Hematopoietic multipotent progenitor cell treated with erythropoietin and hydrocortisone succinate and interleukin-3 and kit ligand, for 6 days (in vitro differentiated cells): ENCODE measurements around the gene TEPSIN.

Experiments
- DNase-seq: peaks from one replicate; pipeline ENCODE4 v3.0.0-alpha.2; 2015

The TEPSIN gene, protein sequence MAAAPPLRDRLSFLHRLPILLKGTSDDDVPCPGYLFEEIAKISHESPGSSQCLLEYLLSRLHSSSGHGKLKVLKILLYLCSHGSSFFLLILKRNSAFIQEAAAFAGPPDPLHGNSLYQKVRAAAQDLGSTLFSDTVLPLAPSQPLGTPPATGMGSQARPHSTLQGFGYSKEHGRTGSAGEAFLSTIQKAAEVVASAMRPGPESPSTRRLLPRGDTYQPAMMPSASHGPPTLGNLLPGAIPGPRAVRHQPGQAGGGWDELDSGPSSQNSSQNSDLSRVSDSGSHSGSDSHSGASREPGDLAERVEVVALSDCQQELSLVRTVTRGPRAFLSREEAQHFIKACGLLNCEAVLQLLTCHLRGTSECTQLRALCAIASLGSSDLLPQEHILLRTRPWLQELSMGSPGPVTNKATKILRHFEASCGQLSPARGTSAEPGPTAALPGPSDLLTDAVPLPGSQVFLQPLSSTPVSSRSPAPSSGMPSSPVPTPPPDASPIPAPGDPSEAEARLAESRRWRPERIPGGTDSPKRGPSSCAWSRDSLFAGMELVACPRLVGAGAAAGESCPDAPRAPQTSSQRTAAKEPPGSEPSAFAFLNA

DNA sequence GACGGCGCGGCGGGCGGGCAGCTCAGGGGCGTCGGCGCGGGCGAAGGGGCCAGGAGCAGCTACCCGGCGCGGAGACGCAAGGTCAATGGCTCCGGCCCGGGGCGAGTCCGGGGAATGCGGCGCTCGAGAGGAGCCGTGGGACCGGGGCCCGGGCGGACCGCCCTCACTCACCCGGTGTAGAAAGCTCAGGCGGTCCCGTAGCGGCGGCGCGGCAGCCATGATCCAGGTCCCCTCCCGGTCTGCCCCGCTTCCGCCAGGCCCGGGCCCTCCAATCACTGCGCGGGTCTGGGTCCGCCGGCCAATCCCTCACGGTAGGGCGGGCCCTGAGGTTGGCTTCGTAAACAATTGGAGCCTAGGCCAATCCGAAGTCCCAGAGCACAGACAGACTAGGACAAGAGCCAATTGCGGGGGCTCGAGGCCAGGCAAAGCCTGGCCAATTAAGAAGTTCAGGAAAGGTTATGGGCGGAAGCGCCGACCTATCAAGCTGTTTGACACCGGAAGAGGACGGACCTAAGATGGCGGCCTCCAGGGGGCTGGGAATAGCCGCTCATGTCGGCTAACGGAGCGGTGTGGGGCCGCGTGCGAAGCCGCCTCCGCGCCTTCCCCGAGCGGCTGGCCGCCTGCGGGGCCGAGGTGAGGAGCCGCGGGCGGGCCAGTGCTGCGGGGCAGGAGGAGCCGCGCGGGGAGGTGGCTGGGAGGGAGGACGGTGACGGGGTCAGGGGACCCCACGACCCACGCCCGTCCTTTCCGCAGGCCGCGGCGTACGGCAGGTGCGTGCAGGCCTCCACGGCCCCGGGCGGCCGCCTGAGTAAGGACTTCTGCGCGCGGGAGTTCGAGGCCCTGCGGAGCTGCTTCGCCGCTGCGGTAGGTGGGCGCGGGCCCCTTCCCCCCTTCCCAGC is at the start of gene TEPSIN, which contains the start of gene NDUFAF8:
TEPSIN (minus strand) TSS at position 241 of the 899 bp plus-strand sequence; CDS start at position 219, 22 bp downstream.
NDUFAF8 (plus strand) TSS at position 504 of the 899 bp plus-strand sequence; CDS start at position 550, 46 bp downstream.
- DNase-seq, result peak; percentile 100

DNA sequence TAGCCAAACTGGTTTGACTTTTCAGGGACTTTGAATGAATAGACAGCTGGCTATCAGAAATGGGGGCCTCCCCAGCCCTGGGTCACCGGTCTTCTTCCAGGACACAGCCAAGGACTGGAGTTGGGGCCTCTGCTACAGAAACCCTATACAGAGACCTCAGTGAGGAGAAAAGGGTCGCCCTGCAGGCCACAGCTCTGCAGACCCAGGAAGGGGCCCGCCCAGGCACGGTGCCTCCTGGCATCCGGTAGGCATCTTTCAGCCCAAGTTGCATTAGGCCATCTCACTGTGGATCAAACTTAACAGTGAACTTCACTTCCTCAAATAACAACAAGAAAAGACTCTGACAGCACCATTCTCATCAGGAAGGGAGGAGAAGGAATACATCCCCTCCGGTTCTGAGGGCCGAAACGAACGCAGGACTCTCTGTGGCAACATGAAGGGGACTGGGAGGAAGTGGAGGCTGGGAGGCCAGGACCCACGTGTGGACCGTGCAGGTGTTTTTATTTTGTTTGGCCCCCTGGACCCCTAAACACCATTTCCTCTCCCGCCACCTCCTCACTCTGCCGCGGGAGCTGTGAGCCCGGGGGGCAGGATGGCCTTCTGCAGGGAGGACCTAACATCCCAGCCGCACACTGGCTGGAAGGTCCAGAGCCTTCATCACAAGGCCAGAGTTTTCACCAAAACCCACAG is 49.0 kb upstream of the TEPSIN start:
- DNase-seq, result no peak

DNA sequence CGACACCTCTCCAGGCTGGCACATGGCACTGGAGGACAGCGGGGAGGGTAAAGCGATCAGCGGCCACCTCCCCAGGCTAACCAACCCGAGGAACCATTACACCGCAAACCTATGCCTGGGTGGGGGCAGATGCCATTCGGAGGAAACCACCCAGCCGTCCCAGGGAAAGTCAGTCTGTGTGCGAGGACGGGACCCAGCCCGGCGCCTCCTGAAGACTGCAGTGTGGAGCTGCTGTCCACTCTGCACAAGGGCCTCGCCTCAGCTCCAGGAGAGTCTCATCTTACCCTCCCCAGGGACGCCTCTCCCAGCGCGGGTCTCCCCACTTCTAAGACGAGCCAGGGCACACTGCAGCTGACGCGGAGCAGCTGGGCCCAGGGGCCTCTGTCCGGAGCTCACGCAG is 48.3 kb upstream of the TEPSIN start:
- no peak for DNase-seq

DNA sequence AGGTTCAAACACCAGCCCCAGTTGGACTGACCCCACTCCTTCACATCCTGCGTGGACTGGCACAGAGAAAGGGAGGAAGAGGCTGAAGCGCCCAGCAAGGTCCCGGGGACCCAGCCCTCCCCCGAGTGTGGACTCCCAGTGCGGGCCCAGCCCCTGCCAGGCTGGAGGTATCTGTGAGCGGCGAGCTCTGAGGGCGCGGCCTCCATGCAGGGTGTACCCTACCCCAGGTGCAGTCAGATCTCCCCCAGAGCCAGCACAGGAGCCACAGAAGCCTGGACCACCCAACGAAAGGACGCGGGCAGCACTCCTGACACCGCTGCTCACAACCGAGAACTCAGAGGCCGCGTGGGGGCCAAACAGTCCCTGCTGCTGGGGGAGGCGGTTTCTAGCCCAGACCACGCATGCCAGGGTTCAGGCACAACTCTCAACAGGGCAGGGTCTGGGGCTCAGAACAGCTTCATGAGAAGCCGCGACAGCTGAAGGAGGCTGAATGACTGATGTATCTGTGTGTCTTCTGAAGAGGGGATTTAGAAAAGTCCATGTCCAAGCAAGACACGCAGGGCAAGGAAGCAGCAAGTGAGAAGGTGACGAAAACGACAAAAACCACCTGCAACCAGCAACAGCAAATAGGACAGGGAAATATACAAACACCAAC is 47.8 kb upstream of the TEPSIN start:
- DNase-seq, result no peak

DNA sequence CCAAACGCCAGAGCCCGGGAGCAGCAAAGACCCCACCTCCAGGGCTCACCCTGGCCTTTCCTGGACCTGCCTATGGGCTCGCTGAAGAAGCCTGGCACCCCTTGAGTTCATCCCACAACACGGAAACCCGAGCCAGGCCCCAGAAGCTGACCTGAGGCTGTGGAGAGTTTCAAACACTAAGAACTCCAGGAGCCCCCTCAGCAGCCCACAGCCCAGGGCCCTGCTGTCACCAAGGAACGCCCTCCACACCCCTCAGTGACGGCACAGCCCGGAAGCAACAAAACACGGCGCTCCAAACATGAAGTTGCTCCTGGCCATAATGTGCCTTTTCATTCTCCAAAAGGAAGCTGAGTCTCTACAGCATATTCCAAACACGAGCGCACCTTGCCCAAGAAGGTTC is 47.0 kb upstream of the TEPSIN start:
- no peak for DNase-seq

DNA sequence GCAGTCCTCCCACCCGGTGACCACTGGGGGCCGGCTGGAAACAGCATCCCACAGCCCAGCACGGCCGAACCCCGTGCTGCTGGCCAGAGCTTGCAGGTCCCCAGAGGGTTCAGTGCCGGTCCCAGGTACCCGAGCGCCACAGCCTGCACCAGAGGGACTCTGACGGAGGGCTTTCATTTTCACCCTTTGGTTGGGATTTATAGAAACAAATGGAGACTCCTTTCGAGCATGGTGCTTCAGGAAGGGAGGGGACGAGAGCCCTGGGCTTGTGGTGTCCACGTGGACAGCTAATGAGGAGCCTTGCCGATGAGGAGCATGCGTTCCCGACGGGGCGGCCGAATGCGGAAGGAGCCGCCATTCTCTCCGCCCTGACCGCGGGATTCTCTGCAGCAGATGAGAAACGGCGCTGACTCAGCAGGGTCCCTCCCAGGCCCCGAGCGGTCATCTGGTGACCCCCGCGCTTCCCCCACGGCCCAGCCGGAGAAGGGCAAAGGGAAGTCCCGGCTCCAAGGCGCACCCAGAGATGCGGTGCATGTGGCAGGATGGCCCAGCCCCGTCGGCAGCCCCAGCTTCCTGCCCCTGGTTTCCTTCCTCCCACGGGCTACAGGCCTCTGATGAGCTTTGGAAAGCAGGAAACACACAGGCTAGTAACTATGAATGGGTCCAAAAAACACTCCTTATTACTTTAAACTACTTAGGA is 46.5 kb upstream of the TEPSIN start:
- DNase-seq, result peak; percentile 74

DNA sequence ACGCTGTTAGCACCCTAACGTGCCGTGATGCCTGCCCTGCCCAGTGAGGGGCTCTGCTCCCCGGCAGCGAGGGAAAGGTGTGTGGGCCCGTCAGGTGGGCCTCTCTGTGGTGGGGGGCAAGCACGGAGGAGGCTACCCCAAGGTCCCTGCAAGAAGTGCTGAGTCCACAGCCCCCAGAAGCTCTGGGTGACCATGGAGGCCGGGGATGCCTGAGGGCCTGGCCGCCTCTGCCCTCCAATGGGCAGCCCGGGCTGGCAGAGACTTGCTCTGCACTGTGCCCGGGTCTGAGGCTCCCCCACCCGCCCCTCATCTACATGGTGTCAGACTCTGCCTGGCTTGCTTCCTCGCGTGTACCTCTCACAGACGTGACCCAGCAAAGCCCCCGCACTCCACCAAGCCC is 44.0 kb upstream of the TEPSIN start:
- DNase-seq, result no peak

DNA sequence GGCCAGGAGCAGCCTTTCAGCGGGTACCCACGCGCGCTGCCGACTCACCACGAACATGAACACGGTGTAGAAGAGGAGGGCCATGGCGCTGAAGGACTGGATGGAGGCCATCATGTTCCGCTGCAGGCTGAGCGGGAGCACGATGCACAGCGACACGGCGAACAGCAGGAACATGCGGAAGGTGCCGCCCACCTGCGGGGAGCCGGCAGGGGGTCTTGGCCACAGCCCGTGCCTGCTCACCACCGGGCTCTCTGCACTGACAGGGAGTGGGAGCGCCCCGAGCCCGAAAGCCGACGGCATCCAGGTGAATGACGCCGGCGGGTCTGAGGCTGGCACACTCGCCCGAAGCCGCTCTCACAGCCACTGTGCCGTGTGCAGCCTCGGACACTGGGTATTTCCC is 43.3 kb upstream of the TEPSIN start:
- no peak for DNase-seq

DNA sequence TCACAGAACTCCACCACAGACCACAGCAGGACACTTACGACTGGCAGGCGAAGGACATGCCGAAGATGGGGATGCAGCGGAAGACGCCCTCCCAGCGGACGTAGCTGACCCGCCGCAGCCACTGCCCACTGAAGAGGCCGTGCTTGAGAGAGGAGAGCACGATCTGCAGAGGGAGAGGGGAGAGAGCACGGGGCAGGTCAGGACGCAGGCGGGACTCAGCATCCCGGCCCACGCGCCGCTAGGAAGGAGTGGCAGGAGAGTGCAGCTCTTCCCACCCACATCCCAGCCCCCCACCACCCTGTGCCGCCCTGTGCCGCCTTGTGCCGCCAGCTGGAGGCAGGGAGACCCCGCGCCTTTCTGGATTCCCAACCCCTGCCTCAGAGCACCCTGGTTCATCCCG is 41.7 kb upstream of the TEPSIN start:
- DNase-seq, result no peak

DNA sequence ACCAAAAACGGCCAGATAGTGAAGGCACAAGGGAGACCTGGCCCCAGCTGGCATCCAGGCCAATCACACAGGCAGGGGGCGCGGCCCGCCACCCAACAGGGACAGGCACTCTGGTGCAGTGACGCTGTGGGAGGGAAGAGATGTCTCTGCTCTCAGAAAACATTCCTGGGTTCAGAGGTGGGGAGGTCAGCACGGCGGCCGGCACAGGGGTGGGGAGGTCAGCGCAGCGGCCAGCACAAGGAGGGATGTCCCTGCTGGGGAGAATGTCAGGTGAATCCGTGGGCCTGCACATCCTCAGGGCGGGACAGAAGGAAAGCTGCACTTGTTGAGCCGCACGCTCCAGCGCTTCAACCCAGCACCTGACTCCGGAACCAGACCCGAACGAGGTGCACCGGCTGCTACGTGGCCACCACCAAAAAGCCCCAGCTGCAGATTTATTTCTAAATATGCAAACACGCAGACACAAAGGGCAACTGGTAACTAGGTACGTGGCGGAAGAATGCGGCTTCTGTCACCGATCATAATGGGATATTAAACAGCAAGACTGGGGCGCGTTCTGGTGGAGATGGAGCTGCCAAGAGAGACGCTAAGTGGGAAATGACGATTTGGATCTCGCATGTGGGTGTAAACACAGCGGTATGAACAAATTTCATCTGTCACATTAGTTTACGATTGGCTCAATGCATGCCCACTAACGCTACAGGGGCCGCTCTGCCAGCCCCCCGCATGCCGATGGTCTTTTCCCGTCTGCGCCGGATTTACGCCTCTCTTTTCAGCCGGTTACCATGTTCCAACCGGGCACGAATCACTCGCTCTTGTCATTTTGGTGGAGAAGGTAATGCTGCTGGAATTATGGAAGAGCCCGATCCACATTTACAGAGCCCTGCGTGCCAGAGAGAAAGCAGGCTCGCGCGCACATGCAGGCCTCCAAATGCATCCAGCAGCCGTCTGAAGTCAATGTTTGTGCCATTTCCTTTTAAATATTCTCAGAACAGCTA is 40.7 kb upstream of the TEPSIN start:
- no peak for DNase-seq

DNA sequence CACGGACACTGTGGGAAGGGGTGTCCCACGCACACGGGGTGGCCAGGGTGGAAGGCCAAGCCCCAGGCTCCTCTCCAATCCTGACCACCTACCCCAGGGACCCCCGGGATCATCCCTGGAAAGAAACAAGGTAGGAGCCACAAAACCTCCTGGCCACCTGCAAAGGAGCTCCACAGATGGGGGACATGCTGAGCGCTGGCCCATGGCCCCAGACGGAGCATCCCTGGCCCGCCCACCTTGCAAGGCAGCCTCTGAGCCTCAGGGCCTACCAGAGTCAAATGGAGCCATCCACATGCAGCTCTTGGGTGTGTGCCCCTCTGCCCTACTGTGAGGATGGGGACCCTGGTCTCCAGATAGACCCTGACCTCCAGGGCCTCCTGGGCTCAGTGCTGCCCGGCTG is 40.0 kb upstream of the TEPSIN start:
- DNase-seq, result no peak

DNA sequence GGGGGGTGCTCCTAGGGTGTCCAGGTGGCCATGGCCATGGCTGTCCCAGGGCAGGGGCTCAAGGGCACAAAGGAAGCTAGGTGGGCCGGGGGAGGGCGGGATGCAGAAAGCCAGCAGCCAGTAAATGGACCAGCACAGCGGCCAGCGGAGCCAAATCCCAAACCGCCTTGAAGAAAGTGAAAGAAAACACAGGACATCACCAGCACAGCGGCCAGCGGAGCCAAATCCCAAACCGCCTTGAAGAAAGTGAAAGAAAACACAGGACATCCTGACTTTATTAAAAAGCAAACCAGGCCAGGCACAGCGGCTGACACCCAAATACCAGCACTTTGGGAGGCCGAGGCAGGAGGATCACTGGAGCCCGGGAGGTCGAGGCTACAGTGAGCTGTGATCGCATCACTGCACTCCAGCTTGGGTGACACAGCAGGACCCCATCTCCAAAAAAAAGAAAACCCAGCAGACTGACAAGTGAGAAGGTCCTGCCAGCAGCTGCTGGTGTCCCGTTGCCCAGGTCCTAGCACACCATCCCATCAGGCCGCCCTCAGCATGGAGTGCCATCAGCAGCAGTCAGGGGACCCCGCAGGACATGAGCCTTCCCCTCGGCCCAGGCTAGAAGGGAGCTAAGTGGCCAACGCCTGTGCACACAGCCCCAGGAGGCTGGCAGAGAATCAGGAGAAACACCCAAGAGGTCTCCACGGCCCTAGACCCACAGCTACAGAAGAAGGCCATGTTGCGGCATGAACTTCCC is 39.3 kb upstream of the TEPSIN start:
- DNase-seq, result no peak

DNA sequence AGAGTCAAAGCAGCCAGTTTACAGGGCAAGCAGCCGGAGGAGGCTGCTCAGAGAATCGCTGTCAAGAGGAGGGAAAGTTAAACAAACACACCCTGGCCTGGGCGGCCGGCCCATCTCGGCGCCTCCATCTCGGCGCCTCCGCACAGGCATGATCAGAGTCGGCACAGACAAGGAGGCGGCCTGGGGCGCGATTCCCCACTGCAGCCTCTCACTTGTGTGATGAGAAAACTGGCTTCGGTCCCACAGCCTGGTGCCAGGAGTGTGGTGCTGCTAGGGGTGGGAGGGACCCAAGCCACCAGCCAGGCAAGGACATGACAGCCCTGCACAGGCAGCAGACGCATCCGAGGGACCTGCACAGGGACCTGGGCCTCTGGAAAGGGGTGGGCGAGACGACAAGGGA is 38.6 kb upstream of the TEPSIN start:
- DNase-seq, result no peak

DNA sequence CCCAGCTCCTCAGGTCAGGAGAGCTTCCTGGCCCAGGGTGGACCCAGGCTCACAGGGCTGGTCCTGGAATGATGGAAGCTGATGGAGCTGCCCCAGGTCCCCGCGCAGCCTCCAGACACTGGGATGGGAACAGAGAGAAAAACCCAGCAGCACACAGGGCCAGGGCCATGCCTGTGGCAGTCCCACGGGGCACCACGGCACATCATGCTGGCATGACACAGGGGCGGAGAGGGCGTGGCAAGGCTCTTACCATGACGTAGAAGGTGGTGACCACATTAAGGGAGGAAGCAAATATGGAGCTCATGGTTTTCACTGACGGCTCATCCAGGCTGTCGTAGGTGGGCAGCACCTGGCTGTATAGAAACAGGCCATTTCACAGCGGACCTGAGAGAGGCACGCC is 37.9 kb upstream of the TEPSIN start:
- no peak for DNase-seq

DNA sequence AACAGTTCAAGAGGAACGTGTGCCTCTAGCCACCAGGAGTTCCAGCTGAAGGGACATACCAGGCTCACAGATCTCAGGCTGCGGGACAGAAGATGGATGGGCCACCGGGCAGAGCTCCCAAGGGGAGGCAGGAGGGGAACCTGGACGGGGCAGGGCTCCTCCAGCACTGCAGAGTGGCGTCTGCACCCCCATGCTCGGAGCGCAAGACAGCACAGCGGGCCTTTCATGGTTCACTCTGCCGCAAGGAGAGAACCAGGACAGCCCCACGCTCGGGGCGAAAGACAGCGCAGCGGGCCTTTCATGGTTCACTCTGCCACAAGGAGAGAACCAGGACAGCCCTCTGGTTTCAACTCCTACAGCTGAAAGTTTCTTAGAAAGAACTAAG is 35.6 kb upstream of the TEPSIN start:
- no peak for DNase-seq

DNA sequence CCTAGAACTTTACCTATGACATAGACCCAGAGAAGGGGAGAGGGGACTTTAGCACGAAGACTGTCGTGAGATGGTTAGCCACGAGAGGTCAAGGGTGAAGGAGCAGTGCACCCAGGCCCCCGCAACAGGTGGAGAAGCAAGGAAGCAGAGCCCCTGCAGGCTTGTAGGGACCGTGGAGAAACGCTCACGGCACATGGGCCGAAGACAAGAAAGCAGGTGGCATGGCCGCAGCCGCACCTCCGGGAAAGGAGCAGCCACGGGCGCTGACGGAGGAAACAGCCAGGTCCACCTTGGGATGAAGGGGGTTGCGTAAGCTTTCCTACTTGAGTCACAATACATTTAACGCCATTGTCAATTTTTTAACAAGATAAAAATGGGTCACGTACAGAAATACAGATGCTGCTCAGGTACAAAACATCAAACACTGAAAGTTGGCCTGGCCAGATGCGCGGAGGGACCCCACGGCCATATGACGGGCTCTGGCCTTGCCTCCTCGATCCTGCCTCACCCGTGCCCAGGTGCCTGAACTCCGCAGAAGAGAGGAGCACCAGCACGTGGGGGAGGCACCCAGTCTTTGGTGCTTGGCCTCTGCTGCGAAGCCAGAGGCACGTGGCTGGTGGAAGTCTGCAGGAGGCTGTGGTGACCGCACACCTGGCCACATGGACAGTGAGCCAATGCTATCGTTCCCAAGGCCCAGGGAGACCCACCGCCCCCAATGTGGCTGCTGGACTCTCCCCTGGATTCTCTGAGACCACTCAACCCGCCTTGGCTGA is 35.0 kb upstream of the TEPSIN start:
- DNase-seq, result no peak

DNA sequence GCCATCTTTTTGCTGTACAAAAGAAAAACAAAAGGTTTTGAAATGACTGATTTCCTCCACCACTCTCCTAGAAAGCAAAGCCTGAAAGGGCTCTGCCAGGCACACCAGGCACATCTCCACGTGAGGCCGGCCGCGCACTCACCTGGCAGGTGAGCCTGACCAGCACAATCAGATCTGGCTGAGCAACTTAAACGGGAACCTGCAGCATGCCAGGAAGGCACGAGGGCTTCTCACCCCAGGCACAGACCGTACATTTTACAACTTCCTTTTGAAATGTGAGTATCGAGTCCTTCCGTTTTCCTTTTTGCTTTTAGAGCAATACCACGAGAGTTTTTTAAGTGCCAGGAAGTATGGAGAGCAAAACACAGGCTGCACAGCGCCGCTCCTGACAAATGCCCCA is 33.8 kb upstream of the TEPSIN start:
- no peak for DNase-seq

DNA sequence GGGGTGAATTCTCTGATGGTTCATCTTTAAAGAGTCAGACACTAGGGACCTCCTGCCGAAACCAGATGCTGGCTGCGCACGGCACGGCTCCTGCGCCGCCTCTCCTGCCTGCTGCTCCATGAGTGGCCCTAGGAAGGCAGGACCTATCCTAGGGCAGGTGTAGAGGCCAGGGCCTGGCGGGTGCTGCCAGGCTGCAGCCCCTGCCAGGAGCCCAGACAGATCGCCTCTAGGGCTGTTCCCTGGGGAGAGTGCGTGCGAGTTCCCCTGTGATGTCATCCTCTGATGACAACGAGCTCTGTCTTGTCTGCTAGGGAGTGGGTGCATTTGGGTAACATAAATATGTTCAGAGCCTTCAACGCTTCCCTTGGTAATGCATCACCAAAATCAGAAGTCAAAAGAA is 32.4 kb upstream of the TEPSIN start:
- no peak for DNase-seq

DNA sequence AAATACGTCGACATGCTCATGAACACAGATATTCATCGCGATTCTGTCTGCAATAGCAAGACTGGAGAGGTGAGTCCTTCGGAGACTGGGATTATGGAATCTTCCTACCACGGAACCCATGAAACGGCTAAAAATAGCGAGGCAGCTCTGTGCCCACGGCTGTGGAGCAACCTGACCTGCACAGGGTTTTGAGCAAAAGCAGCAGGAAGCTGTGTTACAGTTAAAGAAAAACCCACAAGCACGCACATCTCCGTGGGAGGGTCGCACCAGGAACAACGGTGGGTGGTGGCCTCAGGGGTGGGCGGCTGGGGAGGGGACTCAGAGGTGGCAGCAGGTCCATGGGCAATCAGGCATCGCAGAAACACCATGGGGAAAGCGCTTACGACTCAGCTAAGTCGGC is 31.4 kb upstream of the TEPSIN start:
- DNase-seq, result no peak
